Breast epithelium (tissue), 4 donors: ENCODE measurements around the gene GRIK4. TPM values are rescaled to one million over a fixed set of nuclear protein-coding genes. Genes with fewer than 3 reads are reported as not detected.

Experiments
- DNase-seq, 2 donors: peaks; one replicate each; pipeline ENCODE4 v3.0.0-alpha.2; 2019; ENCODE audit warnings: low spot score in 2 of 2
- H3K27ac ChIP-seq, 2 donors: fragments of 200-600 bp; sonication (generic) in 1 of 2; one replicate each; pipeline ENCODE4 v1.5.1; 2016 to 2019; ENCODE audit warnings: mild to moderate bottlenecking in 1 of 2
- H3K27me3 ChIP-seq, 2 donors: fragments of 200-600 bp; sonication (generic) in 1 of 2; one replicate each; pipeline versions ENCODE4 v1.5.1 to v1.6.0; 2017 to 2019; ENCODE audit warnings: control low read depth in 1 of 2, mild to moderate bottlenecking in 1 of 2
- H3K36me3 ChIP-seq: fragments of 200-600 bp; one replicate; pipeline ENCODE4 v1.5.1; 2019
- H3K4me1 ChIP-seq, 2 donors: fragments of 200-600 bp; sonication (generic); one replicate each; pipeline ENCODE4 v1.5.1; 2016 to 2019; ENCODE audit warnings: control low read depth in 1 of 2
- H3K4me3 ChIP-seq, 3 donors: fragments of 200-600 bp; sonication (generic); 1 replicate in 2 of 3; 2 replicates in 1 of 3; pipeline ENCODE4 v1.5.1; 2016 to 2019; ENCODE audit warnings: mild to moderate bottlenecking in 3 of 3, moderate library complexity in 2 of 3
- H3K9me3 ChIP-seq, 2 donors: fragments of 200-600 bp; sonication (generic) in 1 of 2; one replicate each; pipeline ENCODE4 v1.5.1; 2016 to 2019; ENCODE audit warnings: control low read depth in 1 of 2
- CTCF ChIP-seq, 3 donors: fragments of 450-650 bp; IDR thresholded peaks; one replicate each; pipeline ENCODE4 v1.5.1; 2016 to 2017; ENCODE audit warnings: antibody characterized with exemption in 3 of 3, mild to moderate bottlenecking in 3 of 3, moderate library complexity in 3 of 3
- POLR2A ChIP-seq: fragments of 450-650 bp; IDR thresholded peaks from one replicate; pipeline ENCODE4 v1.6.1; 2016; ENCODE audit warnings: antibody characterized with exemption, mild to moderate bottlenecking, moderate library complexity
- POLR2AphosphoS5 ChIP-seq, 3 donors: sonication (generic); formaldehyde crosslinking; IDR thresholded peaks; one replicate each; pipeline ENCODE4 v1.6.1; 2017; ENCODE audit warnings: antibody characterized with exemption in 3 of 3
- intact Hi-C: fragments of 100-400 bp; cut with DNase I; formaldehyde crosslinking; loops from one replicate; pipeline ENCODE4 v1.15.1; 2023; ENCODE audit warnings: low total_unique reads
- total RNA-seq, 3 donors: library from RNA; depleted of rRNA; stranded (reverse); fragments of >200 nt; gene quantifications; one replicate each; pipeline ENCODE4 v1.1.0, GENCODE V29; 2016

Gene GRIK4
- total RNA-seq, 3 donors from 2014 or later: 0.29 to 0.66 TPM; not detected in 1

- Histone ChIP-seq H3K27ac (no peak overlapping the region), H3K27me3 (no peaks in the 10 kb centered on the region), H3K36me3 (no peaks in the 10 kb centered on the region), H3K4me3 (peak overlapping the region in 1 of 3 donors; percentile 5), H3K9me3 (no peaks in the 10 kb centered on the region), H3K4me1 (no peaks in the 10 kb centered on the region)
- no peak for TF ChIP-seq POLR2AphosphoS5 (IDR thresholded peaks at IDR 0.05)
- TF ChIP-seq POLR2A: no peak
- TF ChIP-seq CTCF (IDR thresholded peaks at IDR 0.05): no peak
- intact Hi-C loops: no loop called here
- DNase-seq: peak in 1 of 2 donors; percentile 44
These were observed 15.7 kb downstream of the GRIK4 start for GRCh38 chr11:120527111-120527761.

GRCh38 chr11:120528749-120529148 is 17.2 kb downstream of the GRIK4 start:
- DNase-seq: no peak
- no peaks in the 10 kb centered on the region for H3K36me3 ChIP-seq
- no peak overlapping the region for H3K27ac ChIP-seq
- TF ChIP-seq POLR2A: no peak
- TF ChIP-seq CTCF (IDR thresholded peaks at IDR 0.05): no peak
- no peak for TF ChIP-seq POLR2AphosphoS5 (IDR thresholded peaks at IDR 0.05)
- no peak overlapping the region for H3K4me3 ChIP-seq
- intact Hi-C loops: no loop called here
- no peaks in the 10 kb centered on the region for H3K9me3 ChIP-seq
- no peaks in the 10 kb centered on the region for H3K27me3 ChIP-seq
- no peaks in the 10 kb centered on the region for H3K4me1 ChIP-seq

GRCh38 chr11:120529214-120529613 is 17.7 kb downstream of the GRIK4 start:
- no peak overlapping the region for H3K4me3 ChIP-seq
- DNase-seq: no peak
- no peaks in the 10 kb centered on the region for H3K27me3 ChIP-seq
- H3K4me1 ChIP-seq: no peaks in the 10 kb centered on the region
- H3K27ac ChIP-seq: no peak overlapping the region
- TF ChIP-seq POLR2A (no peak), POLR2AphosphoS5 (IDR thresholded peaks at IDR 0.05) (no peak), CTCF (IDR thresholded peaks at IDR 0.05) (no peak)
- no peaks in the 10 kb centered on the region for H3K36me3 ChIP-seq
- intact Hi-C loops: no loop called here
- H3K9me3 ChIP-seq: no peaks in the 10 kb centered on the region

GRCh38 chr11:120529911-120530310 is 18.4 kb downstream of the GRIK4 start:
- no peak for DNase-seq
- H3K27me3 ChIP-seq: no peaks in the 10 kb centered on the region
- no peak for TF ChIP-seq POLR2AphosphoS5 (IDR thresholded peaks at IDR 0.05)
- TF ChIP-seq CTCF (IDR thresholded peaks at IDR 0.05): no peak
- no peak for TF ChIP-seq POLR2A
- H3K9me3 ChIP-seq: no peaks in the 10 kb centered on the region
- H3K4me1 ChIP-seq: no peaks in the 10 kb centered on the region
- intact Hi-C loops: no loop called here
- no peak overlapping the region for H3K4me3 ChIP-seq
- no peaks in the 10 kb centered on the region for H3K36me3 ChIP-seq
- no peak overlapping the region for H3K27ac ChIP-seq

GRCh38 chr11:120532082-120532831 is 20.7 kb downstream of the GRIK4 start:
- no peak for DNase-seq
- H3K4me3 ChIP-seq: peak overlapping the region in 1 of 3 donors; percentile 9
- no peaks in the 10 kb centered on the region for H3K36me3 ChIP-seq
- H3K4me1 ChIP-seq: no peaks in the 10 kb centered on the region
- H3K9me3 ChIP-seq: no peaks in the 10 kb centered on the region
- no peak for TF ChIP-seq CTCF (IDR thresholded peaks at IDR 0.05)
- no peak for TF ChIP-seq POLR2AphosphoS5 (IDR thresholded peaks at IDR 0.05)
- TF ChIP-seq POLR2A: no peak
- intact Hi-C loops: no loop called here
- no peak overlapping the region for H3K27ac ChIP-seq
- H3K27me3 ChIP-seq: no peaks in the 10 kb centered on the region
